ENCODE data around the gene EXOSC2. TPM values are rescaled to one million over a fixed set of nuclear protein-coding genes. Genes with fewer than 3 reads are reported as not detected.
A peak's percentile ranks its signal among the peaks of the same experiment; 100 is the strongest.

EXOSC2 gene
- total and polyA plus RNA-seq, 2 of the 13 experiments (the other 11 are each of a cell fraction or from before 2014, with no cell fraction given): 27.5 to 63.8 TPM

DNA sequence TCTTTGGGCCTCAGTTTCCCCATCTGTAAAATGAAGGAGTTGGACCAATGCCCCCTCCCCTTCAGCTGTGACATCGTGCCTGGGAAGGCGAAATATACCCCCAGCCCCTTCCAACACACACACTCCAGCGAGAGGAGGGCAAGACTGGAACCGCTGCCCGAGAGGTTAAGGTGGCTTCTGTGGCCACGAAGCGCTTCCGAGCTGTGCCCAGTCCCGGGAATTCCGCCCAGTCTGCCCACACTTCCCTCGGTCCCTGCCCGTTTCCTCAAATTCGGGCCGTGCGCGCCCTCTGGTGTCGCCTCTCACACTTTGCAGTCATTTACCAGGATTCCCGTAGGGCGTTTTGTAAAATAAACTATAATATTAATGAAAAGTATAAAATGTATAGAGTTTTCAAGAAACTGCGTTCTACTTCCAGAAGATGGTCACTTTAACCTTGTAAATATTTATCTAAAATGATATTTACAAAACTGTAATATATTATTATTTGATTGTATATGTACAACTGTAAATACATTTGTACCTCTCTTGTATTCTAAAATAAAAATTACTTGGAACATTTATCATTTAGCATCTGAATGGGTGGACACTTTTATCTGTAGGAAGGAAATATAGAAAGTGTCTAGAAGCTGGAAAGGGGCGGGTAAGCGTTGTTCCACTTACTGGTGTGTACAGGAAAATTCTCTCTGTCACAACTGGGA is 11.0 kb upstream of the EXOSC2 start (continued):
- TF ChIP-seq ZFP91 (CRISPR knock-in tag; IDR thresholded peaks at IDR 0.05; ENCODE audit: borderline replicate concordance) (no peak), HBP1 (CRISPR knock-in tag; IDR thresholded peaks at IDR 0.05; ENCODE audit: low read depth) (no peak), NR2C2 (CRISPR knock-in tag; IDR thresholded peaks at IDR 0.05; ENCODE audit: borderline replicate concordance) (no peak), ZBTB20 (CRISPR knock-in tag; IDR thresholded peaks at IDR 0.05; ENCODE audit: borderline replicate concordance, low read depth) (no peak), TEF (CRISPR knock-in tag; IDR thresholded peaks at IDR 0.05) (no peak), EZH2 (conservative IDR thresholded peaks at IDR 0.05; ENCODE audit: low read depth, low read length) (no peak), CBX1 (IDR thresholded peaks at IDR 0.05; ENCODE audit: low read depth) (no peak), CSRNP2 (CRISPR knock-in tag; conservative IDR thresholded peaks at IDR 0.05; ENCODE audit: low read depth) (no peak)
- TF ChIP-seq, protein P1, sequence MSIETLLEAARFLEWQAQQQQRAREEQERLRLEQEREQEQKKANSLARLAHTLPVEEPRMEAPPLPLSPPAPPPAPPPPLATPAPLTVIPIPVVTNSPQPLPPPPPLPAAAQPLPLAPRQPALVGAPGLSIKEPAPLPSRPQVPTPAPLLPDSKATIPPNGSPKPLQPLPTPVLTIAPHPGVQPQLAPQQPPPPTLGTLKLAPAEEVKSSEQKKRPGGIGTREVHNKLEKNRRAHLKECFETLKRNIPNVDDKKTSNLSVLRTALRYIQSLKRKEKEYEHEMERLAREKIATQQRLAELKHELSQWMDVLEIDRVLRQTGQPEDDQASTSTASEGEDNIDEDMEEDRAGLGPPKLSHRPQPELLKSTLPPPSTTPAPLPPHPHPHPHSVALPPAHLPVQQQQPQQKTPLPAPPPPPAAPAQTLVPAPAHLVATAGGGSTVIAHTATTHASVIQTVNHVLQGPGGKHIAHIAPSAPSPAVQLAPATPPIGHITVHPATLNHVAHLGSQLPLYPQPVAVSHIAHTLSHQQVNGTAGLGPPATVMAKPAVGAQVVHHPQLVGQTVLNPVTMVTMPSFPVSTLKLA (IDR thresholded peaks at IDR 0.05): no peak
- TF ChIP-seq, protein P2, sequence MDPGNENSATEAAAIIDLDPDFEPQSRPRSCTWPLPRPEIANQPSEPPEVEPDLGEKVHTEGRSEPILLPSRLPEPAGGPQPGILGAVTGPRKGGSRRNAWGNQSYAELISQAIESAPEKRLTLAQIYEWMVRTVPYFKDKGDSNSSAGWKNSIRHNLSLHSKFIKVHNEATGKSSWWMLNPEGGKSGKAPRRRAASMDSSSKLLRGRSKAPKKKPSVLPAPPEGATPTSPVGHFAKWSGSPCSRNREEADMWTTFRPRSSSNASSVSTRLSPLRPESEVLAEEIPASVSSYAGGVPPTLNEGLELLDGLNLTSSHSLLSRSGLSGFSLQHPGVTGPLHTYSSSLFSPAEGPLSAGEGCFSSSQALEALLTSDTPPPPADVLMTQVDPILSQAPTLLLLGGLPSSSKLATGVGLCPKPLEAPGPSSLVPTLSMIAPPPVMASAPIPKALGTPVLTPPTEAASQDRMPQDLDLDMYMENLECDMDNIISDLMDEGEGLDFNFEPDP (CRISPR knock-in tag; conservative IDR thresholded peaks at IDR 0.05): no peak
- TF ChIP-seq, protein P3, sequence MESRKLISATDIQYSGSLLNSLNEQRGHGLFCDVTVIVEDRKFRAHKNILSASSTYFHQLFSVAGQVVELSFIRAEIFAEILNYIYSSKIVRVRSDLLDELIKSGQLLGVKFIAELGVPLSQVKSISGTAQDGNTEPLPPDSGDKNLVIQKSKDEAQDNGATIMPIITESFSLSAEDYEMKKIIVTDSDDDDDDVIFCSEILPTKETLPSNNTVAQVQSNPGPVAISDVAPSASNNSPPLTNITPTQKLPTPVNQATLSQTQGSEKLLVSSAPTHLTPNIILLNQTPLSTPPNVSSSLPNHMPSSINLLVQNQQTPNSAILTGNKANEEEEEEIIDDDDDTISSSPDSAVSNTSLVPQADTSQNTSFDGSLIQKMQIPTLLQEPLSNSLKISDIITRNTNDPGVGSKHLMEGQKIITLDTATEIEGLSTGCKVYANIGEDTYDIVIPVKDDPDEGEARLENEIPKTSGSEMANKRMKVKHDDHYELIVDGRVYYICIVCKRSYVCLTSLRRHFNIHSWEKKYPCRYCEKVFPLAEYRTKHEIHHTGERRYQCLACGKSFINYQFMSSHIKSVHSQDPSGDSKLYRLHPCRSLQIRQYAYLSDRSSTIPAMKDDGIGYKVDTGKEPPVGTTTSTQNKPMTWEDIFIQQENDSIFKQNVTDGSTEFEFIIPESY (CRISPR knock-in tag; IDR thresholded peaks at IDR 0.05): 0 out of 2 replicates have a peak, but pooled peaks have one; percentile 26
- TF ChIP-seq, protein P4, sequence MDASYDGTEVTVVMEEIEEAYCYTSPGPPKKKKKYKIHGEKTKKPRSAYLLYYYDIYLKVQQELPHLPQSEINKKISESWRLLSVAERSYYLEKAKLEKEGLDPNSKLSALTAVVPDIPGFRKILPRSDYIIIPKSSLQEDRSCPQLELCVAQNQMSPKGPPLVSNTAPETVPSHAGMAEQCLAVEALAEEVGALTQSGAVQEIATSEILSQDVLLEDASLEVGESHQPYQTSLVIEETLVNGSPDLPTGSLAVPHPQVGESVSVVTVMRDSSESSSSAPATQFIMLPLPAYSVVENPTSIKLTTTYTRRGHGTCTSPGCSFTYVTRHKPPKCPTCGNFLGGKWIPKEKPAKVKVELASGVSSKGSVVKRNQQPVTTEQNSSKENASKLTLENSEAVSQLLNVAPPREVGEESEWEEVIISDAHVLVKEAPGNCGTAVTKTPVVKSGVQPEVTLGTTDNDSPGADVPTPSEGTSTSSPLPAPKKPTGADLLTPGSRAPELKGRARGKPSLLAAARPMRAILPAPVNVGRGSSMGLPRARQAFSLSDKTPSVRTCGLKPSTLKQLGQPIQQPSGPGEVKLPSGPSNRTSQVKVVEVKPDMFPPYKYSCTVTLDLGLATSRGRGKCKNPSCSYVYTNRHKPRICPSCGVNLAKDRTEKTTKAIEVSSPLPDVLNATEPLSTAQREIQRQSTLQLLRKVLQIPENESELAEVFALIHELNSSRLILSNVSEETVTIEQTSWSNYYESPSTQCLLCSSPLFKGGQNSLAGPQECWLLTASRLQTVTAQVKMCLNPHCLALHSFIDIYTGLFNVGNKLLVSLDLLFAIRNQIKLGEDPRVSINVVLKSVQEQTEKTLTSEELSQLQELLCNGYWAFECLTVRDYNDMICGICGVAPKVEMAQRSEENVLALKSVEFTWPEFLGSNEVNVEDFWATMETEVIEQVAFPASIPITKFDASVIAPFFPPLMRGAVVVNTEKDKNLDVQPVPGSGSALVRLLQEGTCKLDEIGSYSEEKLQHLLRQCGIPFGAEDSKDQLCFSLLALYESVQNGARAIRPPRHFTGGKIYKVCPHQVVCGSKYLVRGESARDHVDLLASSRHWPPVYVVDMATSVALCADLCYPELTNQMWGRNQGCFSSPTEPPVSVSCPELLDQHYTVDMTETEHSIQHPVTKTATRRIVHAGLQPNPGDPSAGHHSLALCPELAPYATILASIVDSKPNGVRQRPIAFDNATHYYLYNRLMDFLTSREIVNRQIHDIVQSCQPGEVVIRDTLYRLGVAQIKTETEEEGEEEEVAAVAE (CRISPR knock-in tag; IDR thresholded peaks at IDR 0.05; ENCODE audit: borderline replicate concordance): no peak
